HepG2 (cell line): Measurements from ENCODE around the gene SPATA25. TPM values are rescaled to one million over a fixed set of nuclear protein-coding genes. Genes with fewer than 3 reads are reported as not detected.

Experiments used
- ARNT ChIP-seq: fragments of 450-650 bp; IDR thresholded peaks from 2 replicates; pipeline ENCODE4 v1.6.1; 2017
- ASH2L ChIP-seq: fragments of 300-600, 200-600 bp; sonication (generic); IDR thresholded peaks from 2 replicates; pipeline ENCODE4 v1.7.0; 2017; ENCODE audit warnings: low read depth, mild to moderate bottlenecking, moderate library complexity, mixed read lengths, low read length; ENCODE audit not compliant: insufficient read length
- ELF3 ChIP-seq: IDR thresholded peaks from 2 replicates; pipeline ENCODE4 v1.6.1; 2016; ENCODE audit warnings: missing genetic modification reagents, missing compliant biosample characterization
- KAT2B ChIP-seq: fragments of 150-350 bp; IDR thresholded peaks from 2 replicates; pipeline ENCODE4 v1.6.1; 2014; ENCODE audit warnings: low read depth, low read length, borderline replicate concordance
- KDM2A ChIP-seq: sonication (generic); formaldehyde crosslinking; IDR thresholded peaks from 2 replicates; pipeline ENCODE4 v1.4.0; 2020; ENCODE audit warnings: low read depth, missing genetic modification reagents, borderline replicate concordance
- MTA1 ChIP-seq: sonication (generic); formaldehyde crosslinking; IDR thresholded peaks from 2 replicates; pipeline ENCODE4 v1.4.0; 2020; ENCODE audit warnings: missing genetic modification reagents, mild to moderate bottlenecking, borderline replicate concordance
- NCOR1 ChIP-seq: fragments of 200-600 bp; sonication (generic); IDR thresholded peaks from 2 replicates; pipeline ENCODE4 v1.7.0; 2017; ENCODE audit warnings: antibody characterized with exemption, low read length, borderline replicate concordance
- NRL ChIP-seq: sonication (generic); formaldehyde crosslinking; IDR thresholded peaks from 2 replicates; pipeline ENCODE4 v1.5.0; 2020; ENCODE audit warnings: missing genetic modification reagents, mild to moderate bottlenecking, moderate library complexity, borderline replicate concordance
- RFX1 ChIP-seq: fragments of 450-650 bp; IDR thresholded peaks from 2 replicates; pipeline ENCODE4 v1.6.1; 2017
- SNAPC2 ChIP-seq: sonication (generic); formaldehyde crosslinking; IDR thresholded peaks from 2 replicates; pipeline ENCODE4 v1.8.1; 2022; ENCODE audit warnings: mild to moderate bottlenecking, missing genetic modification reagents
- SRSF1 ChIP-seq: fragments of 200-400 bp; formaldehyde crosslinking; optimal IDR thresholded peaks from 2 replicates; pipeline ENCODE3; 2017; ENCODE audit warnings: mild to moderate bottlenecking, low read depth, low read length, moderate library complexity
- TARDBP ChIP-seq: sonication (generic); formaldehyde crosslinking; IDR thresholded peaks from 2 replicates; pipeline ENCODE4 v1.8.0; 2022; ENCODE audit warnings: mild to moderate bottlenecking, missing genetic modification reagents
- TBP ChIP-seq: sonication (generic); formaldehyde crosslinking; IDR thresholded peaks from 2 replicates; pipeline ENCODE4 v1.5.0; 2020; ENCODE audit warnings: missing genetic modification reagents
- ZBTB38 ChIP-seq: sonication (generic); formaldehyde crosslinking; IDR thresholded peaks from 2 replicates; pipeline ENCODE4 v1.5.1; 2020; ENCODE audit warnings: mild to moderate bottlenecking, missing genetic modification reagents
- ZNF274 ChIP-seq: sonication (generic); formaldehyde crosslinking; IDR thresholded peaks from 2 replicates; pipeline ENCODE4 v1.5.1; 2020; ENCODE audit warnings: mild to moderate bottlenecking, missing genetic modification reagents
- ZNF292 ChIP-seq: sonication (generic); formaldehyde crosslinking; IDR thresholded peaks from 2 replicates; pipeline ENCODE4 v1.8.1; 2022; ENCODE audit warnings: mild to moderate bottlenecking, low read depth, missing genetic modification reagents, borderline replicate concordance
- ZNF543 ChIP-seq: sonication (generic); formaldehyde crosslinking; IDR thresholded peaks from 2 replicates; pipeline ENCODE4 v1.4.0; 2020; ENCODE audit warnings: mild to moderate bottlenecking, missing genetic modification reagents
- ZNF605 ChIP-seq: sonication (generic); formaldehyde crosslinking; IDR thresholded peaks from 2 replicates; pipeline ENCODE4 v1.8.0; 2022; ENCODE audit warnings: mild to moderate bottlenecking, missing genetic modification reagents
- ZNF672 ChIP-seq: sonication (generic); formaldehyde crosslinking; IDR thresholded peaks from 2 replicates; pipeline ENCODE4 v1.8.1; 2022; ENCODE audit warnings: missing genetic modification reagents
- ZNF75D ChIP-seq: sonication (generic); formaldehyde crosslinking; IDR thresholded peaks from 2 replicates; pipeline ENCODE4 v1.8.1; 2023; ENCODE audit warnings: missing genetic modification reagents, mild to moderate bottlenecking, borderline replicate concordance
- ZNF816 ChIP-seq: sonication (generic); formaldehyde crosslinking; IDR thresholded peaks from 2 replicates; pipeline ENCODE4 v1.8.0; 2022; ENCODE audit warnings: missing genetic modification reagents, mild to moderate bottlenecking, borderline replicate concordance
- ZNF839 ChIP-seq: sonication (generic); formaldehyde crosslinking; IDR thresholded peaks from 2 replicates; pipeline ENCODE4 v1.4.0; 2020; ENCODE audit warnings: missing genetic modification reagents, mild to moderate bottlenecking, borderline replicate concordance
- ZNF891 ChIP-seq: sonication (generic); formaldehyde crosslinking; IDR thresholded peaks from 2 replicates; pipeline ENCODE4 v1.5.0; 2020; ENCODE audit warnings: mild to moderate bottlenecking, missing genetic modification reagents
- polyA plus RNA-seq, 8 experiments: library from polyadenylated mRNA; depleted of rRNA in 3 of 8; stranded (reverse) in 7 of 8; unstranded in 1 of 8; fragments of >200 nt; fragmentation: Illumina TruSeq in 4 of 8; extraction: Trizol in 4 of 8; gene quantifications; 2 replicates each; pipeline versions ENCODE4 v1.2.1 to v1.2.3, GENCODE V29; 2011 to 2016; ENCODE audit warnings: low read depth in 4 of 8, missing spikeins in 1 of 8, mixed read lengths in 1 of 8; ENCODE audit not compliant: insufficient read depth in 1 of 8
- total RNA-seq, 5 experiments: library from RNA; depleted of rRNA; stranded (reverse); fragments of >200 nt; fragmentation: Illumina TruSeq; extraction: Trizol; gene quantifications; 2 replicates each; pipeline ENCODE4 v1.2.3, GENCODE V29; 2016; ENCODE audit warnings: low read depth in 1 of 5
- TF ChIP-seq, protein P1 (sequence below): sonication (generic); formaldehyde crosslinking; IDR thresholded peaks from 2 replicates; pipeline ENCODE4 v1.5.1; 2020; ENCODE audit warnings: missing genetic modification reagents, mild to moderate bottlenecking, borderline replicate concordance
- TF ChIP-seq, protein P2 (sequence below): sonication (generic); formaldehyde crosslinking; IDR thresholded peaks from 2 replicates; pipeline ENCODE4 v1.8.1; 2023; ENCODE audit warnings: mild to moderate bottlenecking, inconsistent platforms, moderate library complexity, missing genetic modification reagents, borderline replicate concordance
- TF ChIP-seq, protein P3 (sequence below): sonication (generic); formaldehyde crosslinking; IDR thresholded peaks from 2 replicates; pipeline ENCODE4 v1.8.1; 2023; ENCODE audit warnings: mild to moderate bottlenecking, missing genetic modification reagents

SPATA25 gene
- total and polyA plus RNA-seq, 2 of the 13 experiments (the other 11 are each of a cell fraction or from before 2014, with no cell fraction given) = 4.8 to 7.6 TPM

DNA sequence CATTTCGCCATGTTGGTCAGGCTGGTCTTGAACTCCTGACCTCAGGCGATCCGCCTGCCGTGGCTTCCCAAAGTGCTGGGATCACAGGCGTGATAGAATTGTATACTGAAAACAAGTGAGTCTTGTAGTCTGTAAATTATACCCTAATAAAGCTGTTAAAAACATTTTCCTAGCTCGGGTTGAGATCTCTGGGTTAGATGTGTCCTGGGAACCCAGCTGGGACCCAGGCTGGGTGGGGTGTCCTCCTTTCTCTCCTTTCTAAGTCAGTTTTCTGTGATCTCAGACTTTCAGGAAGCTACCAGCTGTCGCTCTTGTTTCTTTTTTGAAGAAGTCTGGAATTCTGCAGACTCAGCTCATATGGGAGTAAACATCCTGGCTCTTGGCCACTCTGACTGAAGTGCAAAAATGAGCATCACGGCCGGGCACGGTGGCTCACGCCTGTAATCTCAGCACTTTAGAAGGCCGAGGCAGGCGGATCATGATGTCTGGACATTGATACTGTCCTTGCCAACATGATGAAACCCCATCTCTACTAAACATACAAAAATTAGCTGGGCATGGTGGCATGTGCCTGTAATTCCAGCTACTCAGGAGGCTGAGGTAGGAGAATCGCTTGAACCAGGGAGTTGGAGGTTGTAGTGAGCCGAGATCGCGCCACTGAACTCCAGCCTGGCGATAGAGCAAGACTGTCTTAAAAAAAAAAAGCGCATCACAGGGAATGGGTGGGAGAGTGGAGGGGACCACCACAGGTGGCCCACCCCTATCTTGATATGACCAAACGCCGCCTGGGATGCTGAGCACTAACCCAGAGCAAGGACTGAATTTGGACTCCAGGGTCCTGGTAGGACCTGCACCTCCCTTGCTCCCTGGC is 37.2 kb upstream of the SPATA25 start (continued):
- TF ChIP-seq, protein P1, sequence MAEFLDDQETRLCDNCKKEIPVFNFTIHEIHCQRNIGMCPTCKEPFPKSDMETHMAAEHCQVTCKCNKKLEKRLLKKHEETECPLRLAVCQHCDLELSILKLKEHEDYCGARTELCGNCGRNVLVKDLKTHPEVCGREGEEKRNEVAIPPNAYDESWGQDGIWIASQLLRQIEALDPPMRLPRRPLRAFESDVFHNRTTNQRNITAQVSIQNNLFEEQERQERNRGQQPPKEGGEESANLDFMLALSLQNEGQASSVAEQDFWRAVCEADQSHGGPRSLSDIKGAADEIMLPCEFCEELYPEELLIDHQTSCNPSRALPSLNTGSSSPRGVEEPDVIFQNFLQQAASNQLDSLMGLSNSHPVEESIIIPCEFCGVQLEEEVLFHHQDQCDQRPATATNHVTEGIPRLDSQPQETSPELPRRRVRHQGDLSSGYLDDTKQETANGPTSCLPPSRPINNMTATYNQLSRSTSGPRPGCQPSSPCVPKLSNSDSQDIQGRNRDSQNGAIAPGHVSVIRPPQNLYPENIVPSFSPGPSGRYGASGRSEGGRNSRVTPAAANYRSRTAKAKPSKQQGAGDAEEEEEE (CRISPR knock-in tag) = no peak
- TF ChIP-seq ZNF543 (CRISPR knock-in tag) (0 out of 2 replicates have a peak, but pooled peaks have one; percentile 22), NRL (CRISPR knock-in tag) (peak; percentile 51; the same call in 1 of the 2 replicates), KAT2B (no peak), TBP (CRISPR knock-in tag) (no peak), ZNF292 (CRISPR knock-in tag) (no peak), MTA1 (CRISPR knock-in tag) (0 out of 2 replicates have a peak, but pooled peaks have one; percentile 15), TARDBP (CRISPR knock-in tag) (peak; percentile 67; the same call in 1 of the 2 replicates), ZNF891 (CRISPR knock-in tag) (peak; percentile 71; the same call in 1 of the 2 replicates), RFX1 (no peak), ASH2L (no peak), ZBTB38 (CRISPR knock-in tag) (0 out of 2 replicates have a peak, but pooled peaks have one; percentile 30), ZNF75D (CRISPR knock-in tag) (no peak), ZNF816 (peak; percentile 59; the same call in 1 of the 2 replicates), ARNT (no peak), SRSF1 (no peak), KDM2A (CRISPR knock-in tag) (peak; percentile 14; the same call in 1 of the 2 replicates), ELF3 (CRISPR knock-in tag) (peak; percentile 49; the same call in 1 of the 2 replicates), ZNF274 (CRISPR knock-in tag) (no peak), ZNF605 (peak; percentile 72; the same call in 1 of the 2 replicates), ZNF672 (no peak), ZNF839 (CRISPR knock-in tag) (peak; percentile 25; the same call in 1 of the 2 replicates), SNAPC2 (0 out of 2 replicates have a peak, but pooled peaks have one; percentile 33), NCOR1 (0 out of 2 replicates have a peak, but pooled peaks have one; percentile 19)
- TF ChIP-seq, protein P2, sequence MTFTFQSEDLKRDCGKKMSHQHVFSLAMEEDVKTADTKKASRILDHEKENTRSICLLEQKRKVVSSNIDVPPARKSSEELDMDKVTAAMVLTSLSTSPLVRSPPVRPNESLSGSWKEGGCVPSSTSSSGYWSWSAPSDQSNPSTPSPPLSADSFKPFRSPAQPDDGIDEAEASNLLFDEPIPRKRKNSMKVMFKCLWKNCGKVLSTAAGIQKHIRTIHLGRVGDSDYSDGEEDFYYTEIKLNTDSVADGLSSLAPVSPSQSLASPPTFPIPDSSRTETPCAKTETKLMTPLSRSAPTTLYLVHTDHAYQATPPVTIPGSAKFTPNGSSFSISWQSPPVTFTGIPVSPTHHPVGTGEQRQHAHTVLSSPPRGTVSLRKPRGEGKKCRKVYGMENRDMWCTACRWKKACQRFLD = no peak
- TF ChIP-seq, protein P3, sequence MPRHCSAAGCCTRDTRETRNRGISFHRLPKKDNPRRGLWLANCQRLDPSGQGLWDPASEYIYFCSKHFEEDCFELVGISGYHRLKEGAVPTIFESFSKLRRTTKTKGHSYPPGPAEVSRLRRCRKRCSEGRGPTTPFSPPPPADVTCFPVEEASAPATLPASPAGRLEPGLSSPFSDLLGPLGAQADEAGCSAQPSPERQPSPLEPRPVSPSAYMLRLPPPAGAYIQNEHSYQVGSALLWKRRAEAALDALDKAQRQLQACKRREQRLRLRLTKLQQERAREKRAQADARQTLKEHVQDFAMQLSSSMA (CRISPR knock-in tag) = 0 out of 2 replicates have a peak, but pooled peaks have one; percentile 31
